NCI-H1436 (cell line): ENCODE results near the gene UBR1.
"Not testable (repeated sequence)": the region's sequence is repeated elsewhere in the genome, so short reads cannot be mapped to it uniquely, and the experiment has no call there.

ENCODE experiments used
- DNase-seq: peaks from one replicate; lab custom pipeline; 2025; lab: John Stamatoyannopoulos, UW

UBR1 gene

GRCh38 chr15:42914728-42915497 is 190.9 kb downstream of the UBR1 start:
- no peak for DNase-seq

GRCh38 chr15:42911058-42911592 is 194.7 kb downstream of the UBR1 start:
- DNase-seq, result no peak

- no peak for DNase-seq
Measured at GRCh38 chr15:42908538-42908937, 197.3 kb downstream of the UBR1 start.

GRCh38 chr15:42903388-42904324 is 202.2 kb downstream of the UBR1 start:
- DNase-seq, result no peak

- not testable (repeated sequence) for DNase-seq
Measured at GRCh38 chr15:42893911-42894310, 211.9 kb downstream of the UBR1 start.
